GM18505 (cell line): Measurements from ENCODE around the gene FCF1.

ENCODE experiments used
- ATAC-seq: cut with Tn5 transposase; IDR thresholded peaks from one replicate; pipeline ENCODE4 v1.9.1; 2021; ENCODE audit not compliant: unreplicated experiment
- POLR2A ChIP-seq: IDR thresholded peaks from 4 replicates; pipeline ENCODE4 v1.6.1; 2011; ENCODE audit warnings: borderline replicate concordance; ENCODE audit not compliant: insufficient read depth, insufficient read length; ENCODE audit errors: extremely low read depth

Gene FCF1

DNA sequence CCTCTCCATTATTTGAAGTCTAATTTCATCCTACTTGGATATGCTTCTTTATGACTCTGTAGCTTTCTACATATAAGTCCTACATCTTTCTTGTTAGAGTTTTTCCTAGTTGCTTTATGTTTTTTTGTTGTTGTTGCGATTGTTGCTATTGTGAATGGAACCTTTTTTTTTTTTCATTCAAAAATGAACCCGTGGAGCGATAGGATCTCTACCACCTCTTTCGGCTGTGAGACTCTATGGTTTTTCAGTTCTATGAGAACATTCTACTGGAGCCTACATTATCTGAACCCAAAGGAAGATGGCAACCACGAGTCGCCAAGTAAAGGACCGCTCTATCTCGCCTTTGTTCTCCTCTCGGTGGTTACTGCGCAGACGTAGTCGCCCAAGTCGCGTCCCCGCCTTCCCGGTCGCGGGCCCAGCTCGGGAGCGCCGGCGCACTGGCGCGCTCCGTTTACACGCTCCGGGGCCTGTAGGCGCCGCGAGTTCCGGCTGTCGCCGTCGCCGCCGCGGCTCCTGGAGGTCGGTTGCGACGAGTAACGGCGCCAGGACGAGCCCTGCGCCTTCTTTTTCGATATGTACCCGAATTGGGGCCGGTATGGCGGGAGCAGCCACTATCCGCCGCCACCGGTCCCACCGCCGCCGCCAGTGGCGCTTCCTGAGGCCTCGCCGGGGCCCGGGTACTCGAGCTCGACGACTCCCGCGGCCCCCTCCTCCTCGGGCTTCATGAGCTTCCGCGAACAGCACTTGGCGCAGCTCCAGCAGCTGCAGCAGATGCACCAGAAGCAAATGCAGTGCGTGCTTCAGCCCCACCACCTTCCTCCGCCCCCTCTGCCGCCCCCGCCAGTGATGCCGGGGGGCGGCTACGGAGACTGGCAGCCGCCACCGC lies 50.2 kb downstream of the FCF1 start, which contains the start of gene YLPM1:
YLPM1 (plus strand) TSS at position 400 of the 886 bp plus-strand sequence; CDS start at position 574, 174 bp downstream.
- ATAC-seq, result peak; percentile 84
- TF ChIP-seq POLR2A, result peak; percentile 97

DNA sequence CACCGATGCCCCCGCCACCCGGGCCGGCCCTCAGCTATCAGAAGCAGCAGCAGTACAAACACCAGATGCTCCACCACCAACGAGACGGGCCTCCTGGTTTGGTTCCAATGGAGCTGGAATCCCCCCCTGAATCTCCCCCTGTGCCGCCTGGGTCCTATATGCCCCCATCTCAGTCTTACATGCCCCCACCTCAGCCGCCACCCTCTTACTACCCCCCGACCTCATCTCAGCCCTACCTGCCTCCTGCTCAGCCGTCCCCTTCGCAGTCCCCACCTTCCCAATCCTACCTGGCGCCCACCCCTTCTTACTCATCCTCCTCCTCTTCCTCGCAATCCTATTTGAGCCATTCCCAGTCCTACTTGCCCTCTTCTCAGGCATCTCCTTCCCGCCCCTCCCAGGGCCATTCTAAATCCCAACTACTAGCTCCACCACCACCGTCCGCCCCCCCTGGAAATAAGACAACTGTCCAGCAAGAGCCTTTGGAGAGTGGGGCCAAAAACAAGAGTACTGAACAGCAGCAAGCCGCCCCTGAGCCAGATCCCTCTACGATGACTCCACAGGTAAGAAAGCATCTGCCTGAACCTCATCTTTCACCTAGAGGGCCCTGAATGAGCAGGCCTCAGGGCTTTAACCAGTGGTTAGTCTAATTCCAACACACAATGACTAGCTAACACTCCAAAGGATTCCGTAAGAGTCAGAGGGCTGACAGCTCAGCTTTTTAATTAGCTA lies 51.0 kb downstream of the FCF1 start:
- TF ChIP-seq POLR2A, result no peak
- ATAC-seq, result no peak

GRCh38 chr14:74765721-74766120 lies 52.8 kb downstream of the FCF1 start:
- no peak for TF ChIP-seq POLR2A

DNA sequence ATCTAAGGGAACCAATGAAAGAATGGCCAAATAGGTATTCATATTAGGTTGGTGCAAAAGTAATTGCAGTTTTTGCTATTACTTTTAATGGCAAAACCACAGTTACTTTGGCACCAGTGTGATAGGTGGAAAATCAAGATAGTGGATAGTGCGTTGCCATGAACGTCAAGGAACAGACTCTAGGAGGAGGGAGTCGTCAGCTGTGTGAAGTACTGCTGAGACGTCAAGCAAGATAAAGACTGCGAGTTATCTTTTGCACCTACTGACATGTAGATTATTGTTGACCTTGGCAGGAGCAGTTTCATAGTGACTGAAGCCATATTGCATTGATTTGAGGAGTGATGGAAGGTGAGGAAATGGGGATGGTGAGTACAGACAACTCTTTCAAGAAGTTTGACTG lies 58.5 kb downstream of the FCF1 start:
- TF ChIP-seq POLR2A, result no peak
- ATAC-seq, result no peak

More at GRCh38 chr14:74765721-74766120, 52.8 kb downstream of the FCF1 start:
- ATAC-seq, result no peak

DNA sequence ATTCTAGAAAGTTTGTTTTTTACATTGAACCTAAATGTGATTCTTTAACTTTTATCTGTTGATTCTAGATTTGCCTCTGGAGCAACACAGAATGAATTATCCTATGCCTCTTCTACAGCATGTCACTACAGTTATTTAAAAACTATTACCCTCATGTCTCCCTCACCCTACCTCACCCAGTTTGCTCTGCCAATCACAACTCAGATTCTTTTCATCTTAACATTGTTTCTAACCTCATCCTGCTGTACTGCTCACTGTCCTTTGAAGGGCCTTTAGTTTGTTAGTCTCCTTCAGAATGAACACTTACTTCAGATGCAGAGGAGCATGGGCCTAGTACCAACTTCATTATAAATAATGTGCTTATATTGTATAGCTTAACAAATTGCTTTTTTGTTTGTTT lies 71.7 kb downstream of the FCF1 start:
- TF ChIP-seq POLR2A, result no peak

DNA sequence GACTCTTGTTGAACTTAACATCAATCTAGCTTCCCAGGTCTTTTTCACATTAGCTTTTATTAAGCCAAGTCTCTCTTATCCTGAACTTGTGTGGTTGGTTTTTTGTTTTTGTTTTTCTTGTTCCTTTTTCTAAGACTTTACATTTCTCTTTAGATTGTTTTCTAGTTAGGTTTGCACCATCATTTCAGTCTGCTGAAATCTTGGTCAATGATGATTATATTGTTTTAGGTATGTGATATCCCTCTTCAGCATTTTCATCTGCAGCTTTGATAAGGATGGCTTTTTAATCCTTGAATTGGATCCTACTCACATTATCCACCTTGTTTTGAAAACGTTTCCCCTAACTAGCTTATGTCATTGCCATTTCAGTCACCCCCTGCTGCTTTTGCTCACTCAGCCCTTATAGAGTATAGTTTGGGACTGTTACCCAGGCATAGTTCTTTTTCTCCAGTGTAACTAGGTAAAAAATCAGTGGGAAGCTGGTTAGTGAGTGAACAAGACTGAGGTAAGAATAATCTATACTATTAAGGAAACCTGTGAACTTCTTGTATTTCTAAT lies 72.2 kb downstream of the FCF1 start:
- TF ChIP-seq POLR2A, result no peak

More for the DNA sequence above, 71.7 kb downstream of the FCF1 start:
- ATAC-seq, result no peak

DNA sequence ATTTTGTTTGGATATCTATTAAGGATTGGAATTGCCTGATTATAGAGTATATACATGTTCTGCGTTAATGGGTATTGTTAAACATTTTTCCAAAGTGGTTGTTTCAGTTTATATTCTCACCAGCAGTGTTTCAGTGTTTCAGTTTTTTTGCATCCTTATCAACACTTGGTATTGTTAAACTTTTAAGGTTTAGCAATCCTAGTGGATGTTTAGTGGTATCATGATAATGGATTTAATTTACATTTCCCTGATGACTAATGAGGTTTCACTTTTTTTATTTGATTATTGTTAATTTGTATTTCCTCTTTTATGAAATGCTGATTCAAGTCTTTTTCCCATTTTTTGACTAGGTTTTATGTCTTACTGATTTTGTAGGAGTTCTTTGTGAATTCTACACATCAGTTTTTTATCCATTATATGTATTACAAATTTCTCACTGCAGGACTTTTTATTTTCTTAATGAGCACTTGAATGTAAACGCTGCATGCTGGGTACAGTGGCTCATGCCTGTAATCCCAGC lies 73.9 kb downstream of the FCF1 start:
- TF ChIP-seq POLR2A, result no peak
- no peak for ATAC-seq

More for the DNA sequence above, 72.2 kb downstream of the FCF1 start:
- ATAC-seq, result no peak
